SU-DHL-6 (cell line): ENCODE measurements around the gene TMEM232.

ENCODE experiments used
- H2AFZ ChIP-seq: fragments of 200-600 bp; sonication (generic); 2 replicates; pipeline ENCODE4 v1.6.1; 2014; ENCODE audit warnings: low read depth, mild to moderate bottlenecking, moderate library complexity, mixed read lengths, antibody characterized with exemption, low read length; ENCODE audit not compliant: severe bottlenecking
- H3F3A ChIP-seq: fragments of 200-600 bp; shearing (Covaris generic); 2 replicates; pipeline ENCODE4 v1.6.0; 2016; ENCODE audit warnings: antibody characterized with exemption, mild to moderate bottlenecking; ENCODE audit not compliant: insufficient read depth
- H3K27ac ChIP-seq: fragments of 200-600 bp; sonication (generic); 2 replicates; pipeline ENCODE4 v1.5.1; 2016; ENCODE audit warnings: low read depth, mild to moderate bottlenecking, low read length, moderate library complexity, mixed read lengths
- H3K27me3 ChIP-seq: fragments of 200-600 bp; sonication (generic), shearing (Covaris generic); 2 replicates; pipeline ENCODE4 v1.6.0; 2014; ENCODE audit warnings: mild to moderate bottlenecking, low read length
- H3K36me3 ChIP-seq: fragments of 200-600 bp; sonication (generic); 2 replicates; pipeline ENCODE4 v1.6.1; 2014; ENCODE audit warnings: mild to moderate bottlenecking, low read length, mixed read lengths
- H3K4me2 ChIP-seq: fragments of 300-600, 200-600 bp; shearing (Covaris generic), sonication (generic); 2 replicates; pipeline ENCODE4 v1.6.0; 2014; ENCODE audit warnings: low read length, low read depth, mild to moderate bottlenecking; ENCODE audit not compliant: poor library complexity, severe bottlenecking
- H3K4me3 ChIP-seq: fragments of 200-600 bp; sonication (generic); 2 replicates; pipeline ENCODE4 v1.5.1; 2014; ENCODE audit warnings: antibody characterized with exemption, low read length, mild to moderate bottlenecking, mixed read lengths; ENCODE audit not compliant: insufficient read depth, poor library complexity, severe bottlenecking
- H3K79me2 ChIP-seq: fragments of 200-600 bp; sonication (generic); 2 replicates; pipeline ENCODE4 v1.6.1; 2014; ENCODE audit warnings: mild to moderate bottlenecking, low read length, moderate library complexity; ENCODE audit not compliant: insufficient read depth
- H3K9ac ChIP-seq: fragments of 200-600 bp; sonication (generic); 2 replicates; pipeline ENCODE4 v1.7.0; 2014; ENCODE audit warnings: mild to moderate bottlenecking, low read length
- H3K9me2 ChIP-seq: fragments of 200-600 bp; sonication (generic); replicated peaks from 2 replicates; pipeline ENCODE4 v1.6.1; 2014; ENCODE audit warnings: low read length; ENCODE audit not compliant: insufficient read depth
- H3K9me3 ChIP-seq: fragments of 200-600 bp; sonication (generic); 2 replicates; pipeline ENCODE4 v1.6.1; 2014; ENCODE audit warnings: low read length, mixed read lengths; ENCODE audit not compliant: insufficient read depth
- H4K20me1 ChIP-seq: fragments of 200-600 bp; sonication (generic); 2 replicates; pipeline ENCODE4 v1.6.1; 2014; ENCODE audit warnings: low read depth, mild to moderate bottlenecking, antibody characterized with exemption, low read length, moderate library complexity, mixed read lengths
- EZH2phosphoT487 ChIP-seq: fragments of 200-600 bp; sonication (generic), shearing (Covaris generic); conservative IDR thresholded peaks from 2 replicates; pipeline ENCODE4 v1.6.1; 2018; ENCODE audit warnings: mild to moderate bottlenecking, antibody characterized with exemption, low read length, moderate library complexity, mixed read lengths
- TF ChIP-seq, protein P1 (sequence below): fragments of 200-600 bp; sonication (generic); IDR thresholded peaks from one replicate; pipeline ENCODE4 v1.5.1; 2017; ENCODE audit warnings: antibody characterized with exemption, mild to moderate bottlenecking, low read length, moderate library complexity; ENCODE audit not compliant: insufficient read depth, poor library complexity, severe bottlenecking

TMEM232 gene

DNA sequence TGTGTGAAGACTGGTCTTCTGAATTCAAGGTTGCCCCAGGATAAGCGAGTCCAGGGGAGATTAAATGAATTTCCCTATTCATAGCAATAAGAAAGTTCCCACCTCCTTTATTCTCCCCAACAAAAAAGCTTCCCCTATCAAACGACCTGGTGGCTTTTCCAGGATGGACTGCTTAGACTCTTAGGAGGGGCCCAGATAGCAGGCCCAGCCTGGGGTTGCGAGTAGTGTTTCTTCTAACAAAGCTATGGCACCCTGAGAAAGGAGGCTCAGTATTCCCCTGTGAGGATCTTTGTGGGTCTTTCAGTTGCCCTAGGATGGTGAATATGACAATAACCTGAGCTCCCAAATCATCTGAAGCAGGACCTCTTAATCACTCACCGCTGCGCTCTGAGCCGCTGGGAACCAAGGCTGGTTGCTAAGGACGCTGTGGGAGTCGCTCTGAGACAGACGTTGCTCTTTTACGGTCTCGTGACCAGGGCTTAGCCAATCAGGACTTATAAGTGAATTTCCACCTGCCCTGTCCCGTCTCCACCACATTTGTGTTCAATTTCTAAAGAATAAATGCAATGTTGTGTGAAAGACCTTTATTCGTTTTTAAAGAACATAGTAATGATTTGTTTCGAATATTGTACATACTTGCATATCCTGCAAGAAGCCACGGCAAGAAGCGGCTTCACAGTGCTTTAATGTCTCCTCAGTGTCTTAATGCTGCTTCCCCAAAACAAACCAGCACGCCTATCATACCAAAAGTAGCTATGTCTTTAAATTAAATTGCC lies at the start of gene TMEM232:
TSS of gene TMEM232 (minus strand) at position 423 of the 776 bp plus-strand sequence. CDS start 59,319 bp downstream, outside the sequence.
- Histone ChIP-seq H3K9ac (no peak within 1 kb of the TSS), H3K4me2 (no peak within 1 kb of the TSS), H2AFZ (no peak within 1 kb of the TSS)

DNA sequence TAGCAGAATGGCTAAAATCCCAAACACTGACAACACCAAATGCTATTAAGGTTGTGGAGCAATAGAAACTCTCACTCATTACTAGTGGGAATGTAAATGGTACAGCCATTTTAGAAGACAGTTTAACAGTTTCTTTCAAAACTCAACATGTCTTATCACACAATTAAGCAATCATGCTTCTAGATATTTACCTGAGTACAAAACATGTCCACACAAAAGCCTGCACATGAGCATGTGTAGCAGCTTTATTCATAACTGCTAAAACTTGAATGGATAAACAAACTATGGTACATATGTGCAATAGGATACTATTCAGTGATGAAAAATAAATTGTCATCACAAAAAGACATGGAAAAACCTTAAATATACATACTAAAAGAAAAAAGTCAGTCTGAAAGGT lies 43.8 kb upstream of the TMEM232 start:
- Histone ChIP-seq H3K9me3 (no peaks in the 10 kb centered on the region), H3K4me3 (no peak overlapping the region), H3K9me2 (no peaks in the 10 kb centered on the region), H3K9ac (no peak overlapping the region), H3F3A (no peaks in the 10 kb centered on the region; the same call in 1 of the 2 replicates), H2AFZ (no peak overlapping the region), H3K79me2 (no peaks in the 10 kb centered on the region), H3K27ac (no peak overlapping the region), H3K27me3 (no peaks in the 10 kb centered on the region), H3K4me2 (no peak overlapping the region), H3K36me3 (no peaks in the 10 kb centered on the region), H4K20me1 (no peaks in the 10 kb centered on the region)
- TF ChIP-seq EZH2phosphoT487, result no peak
- TF ChIP-seq, protein P1, sequence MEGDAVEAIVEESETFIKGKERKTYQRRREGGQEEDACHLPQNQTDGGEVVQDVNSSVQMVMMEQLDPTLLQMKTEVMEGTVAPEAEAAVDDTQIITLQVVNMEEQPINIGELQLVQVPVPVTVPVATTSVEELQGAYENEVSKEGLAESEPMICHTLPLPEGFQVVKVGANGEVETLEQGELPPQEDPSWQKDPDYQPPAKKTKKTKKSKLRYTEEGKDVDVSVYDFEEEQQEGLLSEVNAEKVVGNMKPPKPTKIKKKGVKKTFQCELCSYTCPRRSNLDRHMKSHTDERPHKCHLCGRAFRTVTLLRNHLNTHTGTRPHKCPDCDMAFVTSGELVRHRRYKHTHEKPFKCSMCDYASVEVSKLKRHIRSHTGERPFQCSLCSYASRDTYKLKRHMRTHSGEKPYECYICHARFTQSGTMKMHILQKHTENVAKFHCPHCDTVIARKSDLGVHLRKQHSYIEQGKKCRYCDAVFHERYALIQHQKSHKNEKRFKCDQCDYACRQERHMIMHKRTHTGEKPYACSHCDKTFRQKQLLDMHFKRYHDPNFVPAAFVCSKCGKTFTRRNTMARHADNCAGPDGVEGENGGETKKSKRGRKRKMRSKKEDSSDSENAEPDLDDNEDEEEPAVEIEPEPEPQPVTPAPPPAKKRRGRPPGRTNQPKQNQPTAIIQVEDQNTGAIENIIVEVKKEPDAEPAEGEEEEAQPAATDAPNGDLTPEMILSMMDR, result no peak

More for the DNA sequence above, at the start of gene TMEM232:
- TF ChIP-seq, protein P1, result no peak
- TF ChIP-seq EZH2phosphoT487, result no peak
- no peaks in the 10 kb centered on the region for H3K36me3 ChIP-seq
- H3K79me2 ChIP-seq, result no peaks in the 10 kb centered on the region
- no peaks in the 10 kb centered on the region for H4K20me1 ChIP-seq
- no peaks in the 10 kb centered on the region for H3K9me3 ChIP-seq
- H3K9me2 ChIP-seq, result no peaks in the 10 kb centered on the region
- H3K27ac ChIP-seq, result no peak within 1 kb of the TSS
- no peaks in the 10 kb centered on the region for H3F3A ChIP-seq
- H3K4me3 ChIP-seq, result no peak within 1 kb of the TSS
- no peaks in the 10 kb centered on the region for H3K27me3 ChIP-seq

DNA sequence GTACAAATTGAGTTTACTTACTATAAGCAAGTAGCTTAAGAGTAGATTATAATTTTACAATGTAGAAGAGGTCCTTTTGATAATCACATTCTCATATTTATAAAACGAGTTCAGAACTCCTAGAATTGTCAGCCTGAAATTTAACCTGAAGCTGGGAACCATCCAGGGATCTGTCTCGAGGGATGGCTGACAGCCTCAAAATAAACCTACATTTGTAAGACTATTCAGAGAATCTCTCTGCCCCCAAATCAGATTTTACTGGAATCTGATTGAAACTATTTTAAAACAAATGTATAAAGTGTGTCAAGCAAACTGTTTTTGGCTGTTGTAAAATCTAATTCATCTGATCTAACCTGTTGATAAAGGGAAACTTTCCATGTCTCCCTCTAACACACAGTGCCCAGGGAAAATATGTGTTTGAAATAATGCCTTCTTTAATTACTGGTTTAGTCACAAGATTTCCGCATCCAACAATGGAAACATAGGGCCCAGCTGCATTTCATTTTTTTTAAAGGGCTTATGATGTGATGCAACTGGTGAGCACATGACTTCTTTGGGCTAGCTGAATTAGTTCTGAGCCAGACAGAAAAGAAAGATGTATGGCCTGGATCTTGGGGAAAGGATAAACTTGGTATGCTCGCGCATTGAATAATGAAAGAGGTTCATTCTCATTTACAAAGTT lies 42.7 kb upstream of the TMEM232 start:
- H3K27me3 ChIP-seq, result no peaks in the 10 kb centered on the region
- H3F3A ChIP-seq, result no peaks in the 10 kb centered on the region; the same call in 1 of the 2 replicates
- H3K4me2 ChIP-seq, result no peak overlapping the region
- H3K9me3 ChIP-seq, result no peaks in the 10 kb centered on the region
- no peaks in the 10 kb centered on the region for H3K36me3 ChIP-seq
- no peak overlapping the region for H3K4me3 ChIP-seq
- H3K9me2 ChIP-seq, result no peaks in the 10 kb centered on the region
- H3K27ac ChIP-seq, result no peak overlapping the region
- no peak for TF ChIP-seq EZH2phosphoT487
- TF ChIP-seq, protein P1, result no peak
- H4K20me1 ChIP-seq, result no peaks in the 10 kb centered on the region
- no peaks in the 10 kb centered on the region for H3K79me2 ChIP-seq
- no peak overlapping the region for H2AFZ ChIP-seq
- H3K9ac ChIP-seq, result no peak overlapping the region
